Activated CD4-positive, alpha-beta T cell treated with anti-CD3 and anti-CD28 coated beads, Interleukin-2, Interleukin-4, amounts not matched to agents 100 ng/mL and 50 ng/mL, durations not matched to agents 16 hours and 8 hours (primary cell): ENCODE measurements around the gene TOP1.
A peak's percentile ranks its signal among the peaks of the same experiment; 100 is the strongest.

ENCODE experiments used
- DNase-seq: peaks from one replicate; pipeline ENCODE4 v3.0.0-alpha.2; 2020; ENCODE audit warnings: low spot score

Gene TOP1

GRCh38 chr20:41038149-41038877, 9.7 kb downstream of the TOP1 start:
- DNase-seq: no peak

- DNase-seq: no peak
Measured at GRCh38 chr20:41038878-41039404, 10.3 kb downstream of the TOP1 start.

- no peak for DNase-seq
Measured at GRCh38 chr20:41040855-41041254, 12.2 kb downstream of the TOP1 start.

GRCh38 chr20:41041693-41042092, 13.1 kb downstream of the TOP1 start:
- DNase-seq: no peak

GRCh38 chr20:41044409-41045062, 15.9 kb downstream of the TOP1 start:
- DNase-seq: no peak

- no peak for DNase-seq
Measured at GRCh38 chr20:41045671-41046070, 17.0 kb downstream of the TOP1 start.

GRCh38 chr20:41046716-41047115, 18.1 kb downstream of the TOP1 start:
- DNase-seq: peak; percentile 35

- DNase-seq: peak; percentile 32
Measured at GRCh38 chr20:41047279-41047974, 18.8 kb downstream of the TOP1 start.

GRCh38 chr20:41047975-41048305, 19.3 kb downstream of the TOP1 start:
- DNase-seq: peak; percentile 25

GRCh38 chr20:41048461-41049301, 20.1 kb downstream of the TOP1 start:
- no peak for DNase-seq

- no peak for DNase-seq
Measured at GRCh38 chr20:41049451-41049850, 20.8 kb downstream of the TOP1 start.

- DNase-seq: no peak
Measured at GRCh38 chr20:41050361-41051008, 21.9 kb downstream of the TOP1 start.

GRCh38 chr20:41051009-41051825, 22.6 kb downstream of the TOP1 start:
- no peak for DNase-seq

GRCh38 chr20:41052742-41053419, 24.3 kb downstream of the TOP1 start:
- DNase-seq: no peak

- DNase-seq: no peak
Measured at GRCh38 chr20:41054070-41054846, 25.6 kb downstream of the TOP1 start.

GRCh38 chr20:41054847-41055230, 26.2 kb downstream of the TOP1 start:
- DNase-seq: no peak

- DNase-seq: no peak
Measured at GRCh38 chr20:41055679-41056078, 27.1 kb downstream of the TOP1 start.

- DNase-seq: no peak
Measured at GRCh38 chr20:41057999-41058673, 29.5 kb downstream of the TOP1 start.
